NOMO-1 treated with DMSO at 0.1 percent for 48 hours (cell line): Measurements from ENCODE around the gene DDX54.
"Not testable (repeated sequence)": the region's sequence is repeated elsewhere in the genome, so short reads cannot be mapped to it uniquely, and the experiment has no call there.

Experiments
- DNase-seq: peaks from one replicate; lab custom pipeline; 2025; ENCODE audit not compliant: unreplicated experiment; lab: John Stamatoyannopoulos, UW

The DDX54 gene

GRCh38 chr12:113220593-113221180, 35.4 kb upstream of the DDX54 start:
- no peak for DNase-seq

GRCh38 chr12:113216027-113216426, 30.7 kb upstream of the DDX54 start:
- no peak for DNase-seq

- DNase-seq, result peak; percentile 97
Observed at GRCh38 chr12:113214895-113215400, 29.7 kb upstream of the DDX54 start.

GRCh38 chr12:113211160-113211559, 25.9 kb upstream of the DDX54 start:
- no peak for DNase-seq

- peak; percentile 97 for DNase-seq
Observed at GRCh38 chr12:113208041-113208934, 23.0 kb upstream of the DDX54 start.

- peak; percentile 38 for DNase-seq
Observed at GRCh38 chr12:113207613-113208040, 22.3 kb upstream of the DDX54 start.

GRCh38 chr12:113206802-113207201, 21.5 kb upstream of the DDX54 start:
- DNase-seq, result not testable (repeated sequence)

- DNase-seq, result no peak
Observed at GRCh38 chr12:113204804-113205203, 19.5 kb upstream of the DDX54 start.

- DNase-seq, result peak; percentile 48
Observed at GRCh38 chr12:113203852-113204760, 18.8 kb upstream of the DDX54 start.

GRCh38 chr12:113202300-113203075, 17.2 kb upstream of the DDX54 start:
- no peak for DNase-seq

- no peak for DNase-seq
Observed at GRCh38 chr12:113201187-113202177, 16.2 kb upstream of the DDX54 start.

- peak; percentile 62 for DNase-seq
Observed at GRCh38 chr12:113200021-113200797, 14.9 kb upstream of the DDX54 start.

GRCh38 chr12:113198296-113198695, 13.0 kb upstream of the DDX54 start:
- no peak for DNase-seq

GRCh38 chr12:113197518-113198077, 12.3 kb upstream of the DDX54 start:
- no peak for DNase-seq

- DNase-seq, result peak; percentile 81
Observed at GRCh38 chr12:113196990-113197389, 11.7 kb upstream of the DDX54 start.

GRCh38 chr12:113196582-113196981, 11.3 kb upstream of the DDX54 start:
- DNase-seq, result no peak

- no peak for DNase-seq
Observed at GRCh38 chr12:113195598-113195997, 10.3 kb upstream of the DDX54 start.

- no peak for DNase-seq
Observed at GRCh38 chr12:113194971-113195391, 9.7 kb upstream of the DDX54 start.
